GM21825 (cell line): ENCODE data around the gene MIDN.

ENCODE experiments used
- ATAC-seq: cut with Tn5 transposase; IDR thresholded peaks from one replicate; pipeline ENCODE4 v1.9.1; 2021; ENCODE audit warnings: mild to moderate bottlenecking, moderate library complexity; ENCODE audit not compliant: unreplicated experiment

MIDN gene

DNA sequence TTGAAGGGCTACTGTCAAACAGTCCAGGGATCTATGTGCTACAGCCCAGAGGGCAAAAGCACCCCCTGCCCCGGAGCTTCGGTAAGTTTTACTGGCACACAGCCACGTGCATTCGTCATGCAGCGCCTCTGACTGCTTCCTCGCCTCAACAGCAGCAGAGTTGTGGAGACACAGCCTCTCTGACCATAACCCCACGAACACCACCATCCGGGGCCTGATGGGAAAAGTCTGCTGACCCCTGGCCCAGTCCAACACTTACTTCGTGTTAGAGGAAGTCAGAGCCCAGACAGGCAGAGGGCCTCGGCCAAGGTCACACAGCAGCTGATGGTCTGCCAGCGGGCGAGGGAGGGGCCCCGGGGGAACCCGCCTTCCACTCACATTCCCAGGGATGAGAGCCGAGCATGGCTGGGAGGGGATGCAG lies 15.7 kb upstream of the MIDN start:
- ATAC-seq = no peak

DNA sequence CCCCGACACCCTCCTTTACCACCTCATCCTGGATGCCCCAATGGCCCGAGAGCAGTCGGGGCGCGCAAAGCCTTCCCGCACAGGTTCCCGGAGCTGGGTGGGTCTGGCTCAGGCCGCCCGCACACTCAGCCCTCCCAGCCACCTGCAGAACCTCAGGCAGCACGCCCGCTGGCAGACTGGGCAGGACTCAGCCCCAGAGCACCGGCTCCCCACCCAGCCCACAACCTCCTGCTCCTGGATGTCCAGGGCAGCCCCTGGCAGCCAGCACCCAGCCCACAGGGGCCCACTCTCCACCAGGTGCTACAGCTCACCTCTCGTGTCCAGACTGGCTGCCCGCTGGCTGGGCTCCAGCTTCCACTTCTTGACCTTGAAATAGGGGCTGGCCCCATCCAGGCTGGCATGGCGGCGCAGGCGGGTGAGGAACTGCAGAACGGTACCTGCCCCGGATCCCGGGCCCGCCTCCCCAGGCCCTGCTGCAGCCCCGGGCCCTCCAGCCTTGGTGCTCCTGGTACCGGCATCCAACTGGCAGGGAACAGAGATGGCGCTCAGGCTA lies 15.2 kb upstream of the MIDN start:
- ATAC-seq = no peak

DNA sequence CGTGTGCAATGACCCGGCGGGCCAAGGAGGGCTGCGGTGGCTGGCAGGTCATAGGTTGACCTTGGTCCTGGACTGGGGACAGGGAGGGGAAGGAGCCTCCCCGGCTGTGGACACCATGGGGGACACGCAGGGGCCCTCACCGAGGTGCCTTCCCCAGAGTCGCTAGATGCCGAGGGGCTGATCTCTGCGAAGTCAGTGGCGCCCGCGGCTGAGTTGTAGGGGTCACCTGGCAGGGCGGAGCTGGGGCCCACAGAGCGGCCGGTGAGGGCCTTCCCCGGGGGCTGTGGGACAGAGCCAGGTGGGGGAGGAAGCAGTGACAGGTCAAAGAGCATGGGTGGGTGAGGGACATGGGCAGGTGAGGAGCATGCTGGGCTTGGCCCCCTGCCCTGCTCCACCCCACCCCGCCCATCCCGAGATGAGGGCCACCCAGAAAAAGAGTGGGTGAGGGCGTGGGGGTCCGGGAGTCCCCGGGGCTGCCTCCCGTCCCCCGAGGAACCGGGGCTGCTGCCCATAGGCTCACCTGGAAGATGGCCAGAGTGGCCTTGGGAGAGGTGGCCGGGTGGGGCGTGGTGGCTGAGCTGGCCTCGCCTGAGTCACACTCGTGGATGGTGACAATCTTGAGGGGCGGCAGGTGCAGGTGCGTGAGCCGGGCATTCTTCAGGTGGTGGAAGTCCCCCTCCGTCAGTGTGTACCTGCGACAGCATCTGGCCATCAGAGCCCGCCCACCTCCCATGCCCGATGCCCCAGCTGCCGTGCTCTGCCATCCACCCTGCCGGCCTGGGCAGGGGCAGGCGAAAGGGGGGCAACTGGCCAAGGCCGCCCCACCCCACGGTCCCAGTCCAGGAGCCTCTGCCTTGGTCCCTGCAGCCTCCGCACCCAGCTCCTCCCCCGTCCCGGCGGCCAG lies 14.1 kb upstream of the MIDN start:
- no peak for ATAC-seq

DNA sequence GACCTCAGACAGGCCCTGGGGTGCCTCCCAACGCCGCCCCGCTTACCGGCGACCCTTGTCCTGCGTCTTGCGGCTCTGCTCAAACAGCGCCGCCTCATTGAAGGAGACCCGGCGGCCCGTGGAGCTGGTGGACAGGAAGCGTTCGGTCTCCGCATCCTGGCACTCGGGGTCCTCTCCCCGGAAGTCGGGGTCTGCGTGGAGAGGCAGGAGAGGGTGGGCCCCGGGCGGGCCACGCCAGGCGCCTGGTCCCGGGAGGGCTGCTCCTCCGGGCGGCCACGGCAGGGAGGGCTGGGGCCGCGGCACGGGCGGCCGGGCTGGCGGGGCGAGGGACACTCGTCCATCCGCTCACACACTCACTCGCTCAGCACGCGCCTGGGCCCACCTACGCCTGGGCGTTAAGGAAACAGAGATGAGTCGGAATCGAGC lies 13.4 kb upstream of the MIDN start:
- no peak for ATAC-seq

DNA sequence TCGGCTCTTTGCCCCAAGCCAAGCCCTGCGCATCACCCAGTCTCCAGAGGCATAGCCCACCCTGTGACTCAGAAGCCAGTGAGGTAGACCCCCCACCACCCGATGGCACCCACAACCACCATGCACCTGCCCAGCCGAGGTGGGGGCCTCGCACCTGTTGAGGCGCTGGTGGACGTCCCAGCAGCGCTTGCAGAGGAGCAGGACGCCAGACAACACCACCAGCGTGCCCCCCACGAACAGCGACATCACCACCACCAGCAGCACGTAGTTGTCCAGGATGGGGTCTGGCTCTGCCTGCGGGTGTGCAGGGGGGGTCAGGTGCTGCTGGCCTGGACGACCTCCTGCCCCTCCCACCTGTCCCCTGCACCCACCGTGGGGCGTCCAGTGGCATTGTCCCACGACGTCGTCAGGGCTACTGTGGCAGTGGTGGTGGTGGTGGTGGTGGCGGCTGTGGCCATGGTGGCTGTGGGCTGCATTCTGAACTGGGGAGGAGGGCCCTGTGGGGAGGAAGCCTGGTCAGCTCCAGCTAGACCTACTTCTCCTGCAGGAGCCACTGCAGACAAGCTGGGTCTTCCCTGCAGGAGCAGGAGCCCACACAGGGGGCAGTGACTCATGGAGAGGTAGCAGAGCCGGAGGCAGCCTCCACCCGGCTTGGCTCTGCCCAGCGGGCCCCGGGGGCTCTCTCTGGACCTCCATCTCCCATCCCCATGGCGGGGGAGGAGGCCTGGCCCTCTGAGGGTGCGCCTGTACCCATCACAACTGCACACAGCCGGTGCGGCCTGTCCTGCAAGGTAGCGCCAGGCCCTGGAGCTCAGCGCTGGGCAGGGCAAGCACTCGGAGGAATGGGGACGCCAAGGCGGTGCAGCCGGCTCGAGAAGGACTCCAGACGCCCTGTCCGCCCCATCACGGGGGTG lies 12.5 kb upstream of the MIDN start:
- no peak for ATAC-seq

DNA sequence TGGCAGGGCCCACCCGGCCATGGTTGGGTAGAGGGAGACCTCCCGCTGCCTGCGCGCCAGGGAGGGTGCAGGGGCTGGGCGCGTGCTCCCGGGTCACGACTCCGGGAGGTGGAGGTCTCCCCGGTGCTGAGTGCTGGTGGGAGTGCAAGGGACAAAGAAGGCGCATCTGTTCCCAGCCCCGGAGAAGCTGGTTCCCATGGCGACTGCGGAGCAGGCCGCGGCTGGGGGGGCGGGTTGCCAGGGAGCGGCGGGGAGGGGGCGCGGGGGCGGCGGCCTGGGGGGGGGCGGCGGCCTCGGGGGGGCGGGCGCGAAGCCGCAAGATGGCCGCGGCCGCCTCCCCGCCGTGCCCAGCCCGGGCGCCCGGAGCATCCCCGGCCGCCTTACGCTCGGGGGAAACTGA lies 11.8 kb upstream of the MIDN start:
- no peak for ATAC-seq

DNA sequence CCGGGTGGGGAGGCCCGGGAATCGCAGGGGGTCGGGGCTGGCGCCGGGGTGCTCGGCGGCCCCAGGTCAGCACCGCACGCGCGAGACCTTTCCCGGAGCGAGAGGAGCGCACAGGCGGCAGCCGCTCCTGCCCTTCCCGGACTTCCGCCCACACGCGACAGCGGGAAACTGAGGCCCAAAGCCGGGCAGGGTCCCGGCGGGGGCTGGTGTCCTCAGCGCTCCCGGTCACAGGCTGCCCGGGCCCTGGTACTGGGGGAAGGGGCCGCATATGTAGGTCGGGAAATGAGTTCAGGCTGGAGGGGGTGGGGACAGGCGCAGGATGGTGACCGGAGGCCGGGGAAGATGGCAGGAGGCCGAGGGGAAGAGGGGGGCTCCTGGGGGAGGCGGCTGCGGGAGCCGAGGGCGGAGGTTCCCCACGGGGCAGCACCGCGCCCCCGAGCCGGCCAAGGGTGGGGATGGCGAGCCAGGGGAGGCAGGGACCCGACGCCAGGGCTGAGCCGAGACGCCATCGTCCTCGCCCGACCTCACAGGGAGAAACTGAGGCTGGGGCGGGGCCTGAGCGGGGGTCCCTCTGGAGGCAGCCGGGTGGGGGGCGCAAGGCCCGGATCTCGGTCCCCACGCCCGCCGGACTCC lies 11.2 kb upstream of the MIDN start:
- ATAC-seq = no peak

DNA sequence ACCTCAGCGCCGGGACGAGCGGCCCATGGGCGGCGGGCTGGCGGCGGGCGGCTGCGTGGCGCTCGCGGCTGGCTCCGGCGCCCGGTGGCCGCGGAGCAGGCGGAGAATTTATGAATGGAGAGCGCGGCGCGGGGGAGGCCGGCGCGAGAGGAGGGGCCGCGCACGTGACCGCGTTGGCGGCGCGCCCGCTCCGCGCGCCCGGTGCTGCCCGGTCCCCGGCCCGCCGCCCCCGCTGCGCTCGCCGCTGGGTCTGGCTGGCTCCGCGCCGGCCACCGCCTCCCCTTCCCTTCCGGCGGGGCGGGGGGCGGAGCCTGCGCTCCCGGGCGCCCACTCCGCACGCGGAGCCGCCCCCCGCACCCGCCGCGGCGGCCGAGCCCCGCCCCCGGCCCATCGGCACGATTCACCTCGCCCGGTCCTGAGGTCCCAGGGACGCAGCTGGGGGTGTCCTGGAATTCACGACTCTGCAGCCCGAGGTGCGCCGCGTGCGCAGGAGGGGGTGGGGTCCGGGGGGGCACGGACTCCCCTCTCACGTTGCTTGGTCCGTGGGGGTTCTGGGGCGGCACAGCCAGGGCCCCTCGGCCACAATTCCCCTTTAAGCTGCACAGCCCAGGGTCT lies 10.5 kb upstream of the MIDN start, which contains the start of gene CBARP:
Gene CBARP (minus strand): TSS at position 252 of the 615 bp plus-strand sequence. CDS start 1,905 bp downstream, outside the sequence.
- ATAC-seq = no peak

DNA sequence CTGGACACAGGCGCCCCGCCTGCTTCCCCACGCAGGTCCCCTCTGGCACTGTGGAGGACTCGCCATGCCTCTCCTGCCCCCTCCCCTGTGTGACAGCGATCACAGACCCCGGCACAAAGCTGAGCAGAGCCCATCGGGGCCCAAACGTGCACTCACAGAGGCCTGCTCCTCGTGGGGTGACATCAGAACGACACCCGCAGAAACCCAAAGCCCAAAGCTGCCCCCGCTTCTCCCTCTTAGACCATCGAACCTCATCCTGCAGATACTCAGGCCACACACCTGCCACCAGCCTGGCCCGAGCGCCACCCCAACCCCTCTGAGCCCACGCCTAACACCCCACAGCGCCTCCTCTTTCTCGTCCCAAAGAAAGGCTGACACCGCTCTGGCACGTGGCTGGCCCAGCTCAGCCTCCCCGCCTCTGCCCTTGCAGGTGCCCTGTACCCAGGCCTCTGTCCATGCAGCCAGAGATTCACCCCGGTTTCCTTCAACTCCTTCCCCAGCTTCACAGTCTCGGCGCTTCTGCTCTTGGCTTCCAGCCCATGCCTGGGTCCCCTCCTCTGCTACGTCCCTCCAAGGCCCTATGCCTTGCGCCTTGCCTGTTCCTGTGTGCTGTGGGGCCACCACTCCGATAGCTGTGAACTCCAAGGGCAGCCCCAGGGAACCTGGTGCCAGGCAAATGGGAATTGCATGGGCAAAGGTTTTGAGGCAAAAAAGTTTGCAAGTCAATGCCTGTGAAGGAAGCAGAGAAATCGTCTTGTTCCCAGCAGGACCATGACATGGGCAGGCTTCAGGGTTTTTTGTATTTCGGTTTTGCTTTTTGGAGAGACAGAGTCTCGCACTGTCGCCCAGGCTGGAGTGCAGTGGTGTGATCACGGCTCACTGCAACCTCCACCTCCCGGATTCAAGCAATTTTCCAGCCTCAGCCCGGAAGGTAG lies 9.7 kb upstream of the MIDN start:
- ATAC-seq = no peak

DNA sequence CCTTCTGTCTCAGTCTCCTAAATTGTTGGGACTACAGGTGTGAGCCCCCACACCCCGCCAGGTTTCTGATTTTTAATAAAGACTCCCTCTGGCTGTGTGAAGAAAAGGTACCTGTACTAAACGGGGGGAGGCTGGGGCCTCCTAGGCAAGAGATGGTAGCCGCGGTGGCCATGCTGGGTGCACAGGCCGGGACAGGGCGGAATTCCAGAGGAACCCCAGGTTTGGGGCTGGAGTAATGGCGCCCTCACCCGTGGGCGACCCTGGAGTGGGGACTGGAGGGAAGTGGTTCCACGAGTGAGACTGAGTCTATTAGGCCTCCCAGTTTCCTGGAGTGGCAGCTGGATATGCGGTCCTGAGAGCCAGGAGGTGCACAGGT lies 9.0 kb upstream of the MIDN start:
- ATAC-seq = no peak

DNA sequence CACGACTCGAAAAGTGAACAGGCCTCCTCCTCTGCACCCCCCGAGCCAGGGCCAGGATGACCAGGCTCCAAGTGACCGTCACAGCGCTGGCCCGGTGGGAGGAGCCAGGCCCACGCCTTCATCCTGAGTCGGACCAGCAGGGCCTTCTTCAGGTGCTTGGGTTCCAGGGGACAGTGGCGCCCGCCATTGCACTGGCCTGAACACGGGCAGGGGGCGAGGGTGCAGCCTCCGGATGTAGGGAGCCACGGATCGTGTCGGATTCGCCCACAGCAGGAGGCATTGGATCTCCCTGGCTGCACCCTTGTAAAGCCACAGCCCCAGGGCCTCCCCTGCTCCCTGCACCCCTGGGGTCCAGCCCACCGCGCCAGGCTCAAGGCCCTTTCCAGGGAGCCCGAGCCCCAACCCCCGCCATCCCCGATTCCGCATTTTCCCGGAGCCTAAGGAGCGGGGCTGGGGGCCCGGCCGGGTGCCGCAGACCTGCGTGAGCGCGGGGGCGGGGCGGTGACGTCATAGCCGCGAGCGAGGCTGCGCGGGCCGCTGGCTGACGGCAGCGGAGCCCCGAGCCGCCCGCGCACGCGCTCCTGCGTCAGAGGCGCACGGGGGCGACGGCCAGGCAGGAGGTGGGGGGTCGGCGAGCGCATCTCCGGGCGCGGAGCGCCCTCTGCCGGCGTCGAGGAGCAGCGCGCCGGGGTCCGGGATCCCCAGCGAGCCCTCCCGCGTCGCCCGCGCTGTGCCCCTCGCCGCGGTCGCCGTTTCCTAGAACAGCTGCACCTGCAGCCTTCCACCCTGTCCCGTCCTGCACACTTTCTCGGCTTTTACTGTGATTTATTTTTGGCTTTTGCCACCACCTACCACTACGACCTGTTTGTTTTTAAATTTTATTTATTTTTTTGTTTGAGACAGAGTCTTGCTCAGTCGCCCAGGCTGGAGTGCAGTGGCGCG lies 8.3 kb upstream of the MIDN start:
- no peak for ATAC-seq

DNA sequence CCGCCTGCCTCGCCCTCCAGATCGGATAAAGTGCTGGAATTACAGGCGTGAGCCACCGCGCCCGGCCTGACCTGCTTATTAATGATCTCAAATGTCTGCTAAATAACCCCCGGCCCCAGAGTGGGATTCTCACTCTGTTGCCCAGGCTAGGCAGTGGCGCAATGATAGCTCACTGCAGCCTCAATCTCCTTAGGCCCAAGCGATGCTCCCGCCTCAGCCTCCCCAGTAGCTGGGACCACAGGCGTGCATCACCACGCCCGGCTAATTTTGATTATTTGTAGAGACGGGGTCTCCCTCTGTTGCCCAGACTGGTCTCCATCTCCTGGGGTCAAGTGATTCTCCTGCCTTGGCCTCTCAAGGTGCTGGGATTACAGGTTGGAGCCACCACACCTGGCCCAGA lies 7.5 kb upstream of the MIDN start:
- no peak for ATAC-seq

DNA sequence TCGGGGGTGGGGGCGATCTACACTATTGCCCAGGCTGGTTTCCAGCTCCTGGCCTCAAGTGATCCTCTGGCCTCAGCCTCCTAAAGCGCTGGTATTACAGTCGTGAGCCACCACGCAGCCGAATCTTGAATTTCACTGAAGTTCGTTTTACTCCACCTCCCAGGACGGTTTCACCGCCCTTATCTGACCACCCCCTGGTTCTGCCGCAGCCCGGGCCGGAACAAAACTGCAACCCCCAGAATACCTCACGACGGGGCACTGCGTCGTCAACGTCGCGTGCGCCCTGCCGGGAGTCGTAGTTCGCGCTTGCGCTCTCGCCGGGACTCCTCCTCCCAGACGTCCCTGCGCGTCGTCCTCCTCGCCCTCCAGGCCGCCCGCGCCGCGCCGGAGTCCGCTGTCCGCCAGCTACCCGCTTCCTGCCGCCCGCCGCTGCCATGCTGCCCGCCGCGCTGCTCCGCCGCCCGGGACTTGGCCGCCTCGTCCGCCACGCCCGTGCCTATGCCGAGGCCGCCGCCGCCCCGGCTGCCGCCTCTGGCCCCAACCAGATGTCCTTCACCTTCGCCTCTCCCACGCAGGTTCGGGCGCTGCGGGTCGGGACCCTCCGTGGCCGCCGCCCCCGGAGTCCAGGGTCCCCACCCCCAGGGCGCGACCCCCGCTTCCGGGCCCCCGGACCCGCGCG lies 6.8 kb upstream of the MIDN start, which contains the start of gene ATP5F1D:
Gene ATP5F1D (plus strand): TSS at position 335 of the 679 bp plus-strand sequence. CDS start 100 bp downstream, at position 435.
- ATAC-seq = peak; percentile 44

DNA sequence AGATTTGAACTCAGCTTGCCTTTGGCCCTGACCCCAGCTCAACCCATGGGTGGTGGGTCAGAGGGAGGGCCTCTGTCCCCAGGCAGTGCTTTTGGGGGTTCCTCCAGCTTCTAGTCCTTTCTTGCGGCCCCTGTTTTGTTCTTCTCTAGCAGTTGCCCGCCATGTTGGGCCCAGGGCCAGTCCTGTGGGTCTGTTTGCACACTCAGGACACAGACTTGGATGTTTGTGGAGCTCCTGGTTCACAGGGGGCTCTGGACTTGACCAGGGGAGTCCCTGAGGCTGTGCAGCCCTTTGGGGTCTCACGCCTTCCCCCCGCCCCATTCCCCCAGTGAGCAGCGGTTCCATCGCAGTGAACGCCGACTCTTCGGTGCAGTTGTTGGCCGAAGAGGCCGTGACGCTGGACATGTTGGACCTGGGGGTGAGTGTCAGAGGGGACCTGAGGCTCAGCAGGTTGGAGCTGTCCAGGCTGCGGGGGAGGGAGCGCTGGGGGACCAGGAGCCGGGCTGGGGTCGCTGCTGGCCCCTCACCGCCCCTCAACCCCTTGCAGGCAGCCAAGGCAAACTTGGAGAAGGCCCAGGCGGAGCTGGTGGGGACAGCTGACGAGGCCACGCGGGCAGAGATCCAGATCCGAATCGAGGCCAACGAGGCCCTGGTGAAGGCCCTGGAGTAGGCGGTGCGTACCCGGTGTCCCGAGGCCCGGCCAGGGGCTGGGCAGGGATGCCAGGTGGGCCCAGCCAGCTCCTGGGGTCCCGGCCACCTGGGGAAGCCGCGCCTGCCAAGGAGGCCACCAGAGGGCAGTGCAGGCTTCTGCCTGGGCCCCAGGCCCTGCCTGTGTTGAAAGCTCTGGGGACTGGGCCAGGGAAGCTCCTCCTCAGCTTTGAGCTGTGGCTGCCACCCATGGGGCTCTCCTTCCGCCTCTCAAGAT lies 4.4 kb upstream of the MIDN start:
- no peak for ATAC-seq

DNA sequence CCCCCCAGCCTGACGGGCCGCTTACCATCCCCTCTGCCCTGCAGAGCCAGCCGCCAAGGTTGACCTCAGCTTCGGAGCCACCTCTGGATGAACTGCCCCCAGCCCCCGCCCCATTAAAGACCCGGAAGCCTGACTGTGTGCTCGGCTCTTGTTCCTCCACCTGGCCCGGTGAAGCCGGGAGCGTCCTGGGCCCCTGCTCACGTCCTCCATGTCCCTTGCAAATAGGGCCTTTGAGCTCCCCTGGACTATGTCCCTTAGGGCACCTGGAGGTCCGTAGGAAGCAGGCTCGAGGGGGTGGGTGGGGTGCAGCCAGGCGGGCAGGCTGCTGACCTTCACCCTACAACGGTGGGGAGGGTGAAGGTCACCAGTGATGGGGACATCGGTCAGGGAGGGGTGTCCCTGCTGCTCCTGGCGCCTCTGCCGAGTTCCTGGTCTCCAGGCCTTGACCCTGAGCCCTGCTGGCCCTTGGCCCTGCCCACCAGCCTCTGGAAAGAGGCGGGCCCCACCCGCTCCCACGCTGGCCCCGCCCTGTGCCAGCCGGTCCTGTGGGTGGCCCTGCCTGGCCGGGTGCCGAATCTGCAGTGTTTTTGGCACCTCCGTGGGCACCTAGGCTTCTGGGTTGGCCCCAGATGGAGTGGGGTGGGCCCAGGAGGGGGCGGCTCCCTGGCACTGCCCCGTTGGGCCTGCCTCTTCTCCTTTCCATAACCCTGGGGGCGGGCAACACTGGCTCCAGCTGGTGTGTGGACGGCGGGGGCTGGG lies 3.5 kb upstream of the MIDN start:
- no peak for ATAC-seq
